Fibroblast of the aortic adventitia (primary cell): ENCODE results near the gene CENPX. TPM values are rescaled to one million over a fixed set of nuclear protein-coding genes. Genes with fewer than 3 reads are reported as not detected.

Source experiments
- DNase-seq: peaks from one replicate; pipeline ENCODE4 v3.0.0-alpha.2; 2010; ENCODE audit warnings: low read depth
- H3K4me3 ChIP-seq: 2 replicates; pipeline ENCODE4 v1.5.1; 2011; ENCODE audit warnings: low read depth, mild to moderate bottlenecking, control low read depth, low read length, moderate library complexity
- total RNA-seq: library from RNA; depleted of rRNA; stranded (reverse); fragments of >200 nt; gene quantifications from 2 replicates; pipeline ENCODE4 v1.2.3, GENCODE V29; 2012; ENCODE audit warnings: low replicate concordance
- TF ChIP-seq, protein P1 (sequence below): IDR thresholded peaks from 2 replicates; pipeline ENCODE4 v1.5.1; 2011; ENCODE audit warnings: mild to moderate bottlenecking, low read length, control low read depth, inconsistent platforms; ENCODE audit not compliant: insufficient read depth

Gene CENPX
- total RNA-seq, 1 donor: 41.8 TPM

DNA sequence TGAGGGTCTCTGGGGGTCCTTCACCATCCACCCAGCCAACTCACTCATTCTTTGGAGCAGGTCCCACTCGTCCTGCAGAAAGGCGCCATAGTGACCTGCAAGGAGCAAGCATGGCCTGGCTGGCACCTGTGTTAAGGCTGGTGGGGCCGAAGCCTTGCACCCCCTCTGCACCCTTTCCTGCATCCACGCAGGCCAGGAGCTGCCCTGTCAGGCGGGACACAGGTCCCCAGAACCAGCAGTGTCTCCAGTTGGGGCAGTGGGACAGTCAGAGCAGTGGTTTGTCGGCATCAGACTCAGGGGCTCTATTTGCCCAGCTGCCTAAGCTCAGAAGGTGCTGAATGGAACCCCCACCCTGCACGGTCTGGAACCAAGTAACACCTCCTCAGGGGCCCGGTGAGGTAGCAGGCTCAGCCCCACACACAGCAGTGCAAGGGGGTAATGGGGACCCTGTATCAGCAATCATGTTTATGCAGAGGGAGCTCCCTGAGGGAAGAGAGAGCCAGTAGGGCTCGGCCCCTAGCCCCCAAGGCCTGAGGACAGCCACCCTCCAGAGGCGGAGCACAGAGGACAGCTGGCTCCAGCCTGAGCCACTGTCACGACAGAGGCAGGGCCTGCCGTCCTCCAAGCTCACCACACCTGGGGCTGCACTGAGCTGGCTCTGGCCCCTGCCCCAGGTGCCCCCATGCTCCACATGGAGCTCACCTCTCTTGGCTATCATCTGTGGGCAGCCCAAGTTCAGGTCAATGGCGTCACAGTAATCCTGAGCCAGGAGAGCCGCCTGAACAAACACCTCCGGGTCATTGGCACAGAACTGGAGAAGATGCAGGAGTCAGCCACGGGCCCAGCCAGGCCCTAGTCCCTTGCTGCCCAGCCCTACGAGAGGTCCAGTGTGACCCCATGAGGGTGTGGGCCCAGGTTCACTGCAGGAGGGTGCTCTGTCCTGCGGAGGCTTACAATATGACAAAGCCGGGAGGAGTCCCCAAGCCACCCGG, 41.0 kb upstream of the CENPX start:
- DNase-seq: no peak
- H3K4me3 ChIP-seq: peak overlapping the region; percentile 82
- TF ChIP-seq, protein P1, sequence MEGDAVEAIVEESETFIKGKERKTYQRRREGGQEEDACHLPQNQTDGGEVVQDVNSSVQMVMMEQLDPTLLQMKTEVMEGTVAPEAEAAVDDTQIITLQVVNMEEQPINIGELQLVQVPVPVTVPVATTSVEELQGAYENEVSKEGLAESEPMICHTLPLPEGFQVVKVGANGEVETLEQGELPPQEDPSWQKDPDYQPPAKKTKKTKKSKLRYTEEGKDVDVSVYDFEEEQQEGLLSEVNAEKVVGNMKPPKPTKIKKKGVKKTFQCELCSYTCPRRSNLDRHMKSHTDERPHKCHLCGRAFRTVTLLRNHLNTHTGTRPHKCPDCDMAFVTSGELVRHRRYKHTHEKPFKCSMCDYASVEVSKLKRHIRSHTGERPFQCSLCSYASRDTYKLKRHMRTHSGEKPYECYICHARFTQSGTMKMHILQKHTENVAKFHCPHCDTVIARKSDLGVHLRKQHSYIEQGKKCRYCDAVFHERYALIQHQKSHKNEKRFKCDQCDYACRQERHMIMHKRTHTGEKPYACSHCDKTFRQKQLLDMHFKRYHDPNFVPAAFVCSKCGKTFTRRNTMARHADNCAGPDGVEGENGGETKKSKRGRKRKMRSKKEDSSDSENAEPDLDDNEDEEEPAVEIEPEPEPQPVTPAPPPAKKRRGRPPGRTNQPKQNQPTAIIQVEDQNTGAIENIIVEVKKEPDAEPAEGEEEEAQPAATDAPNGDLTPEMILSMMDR: no peak

DNA sequence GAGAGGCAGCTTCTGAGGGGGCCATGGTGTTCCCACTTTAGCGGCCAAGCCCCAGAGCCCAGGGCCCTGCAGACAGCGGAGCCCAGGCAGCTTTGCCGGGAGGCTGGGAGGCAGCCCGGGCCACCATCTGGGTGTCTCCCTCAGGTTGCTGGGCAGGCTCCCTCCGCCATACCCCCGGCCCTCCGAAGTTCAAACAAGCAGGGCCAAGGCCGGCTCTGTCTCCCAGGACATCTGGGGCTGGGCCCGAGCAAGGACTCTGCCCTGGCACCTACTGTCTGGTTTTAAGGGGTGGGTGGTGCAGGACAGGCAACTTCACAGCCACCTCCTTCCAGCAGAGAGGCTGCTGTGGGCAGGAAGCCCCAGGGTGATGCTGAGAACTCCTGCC, 40.3 kb upstream of the CENPX start:
- TF ChIP-seq, protein P1: no peak
- DNase-seq: no peak
- H3K4me3 ChIP-seq: no peak overlapping the region

DNA sequence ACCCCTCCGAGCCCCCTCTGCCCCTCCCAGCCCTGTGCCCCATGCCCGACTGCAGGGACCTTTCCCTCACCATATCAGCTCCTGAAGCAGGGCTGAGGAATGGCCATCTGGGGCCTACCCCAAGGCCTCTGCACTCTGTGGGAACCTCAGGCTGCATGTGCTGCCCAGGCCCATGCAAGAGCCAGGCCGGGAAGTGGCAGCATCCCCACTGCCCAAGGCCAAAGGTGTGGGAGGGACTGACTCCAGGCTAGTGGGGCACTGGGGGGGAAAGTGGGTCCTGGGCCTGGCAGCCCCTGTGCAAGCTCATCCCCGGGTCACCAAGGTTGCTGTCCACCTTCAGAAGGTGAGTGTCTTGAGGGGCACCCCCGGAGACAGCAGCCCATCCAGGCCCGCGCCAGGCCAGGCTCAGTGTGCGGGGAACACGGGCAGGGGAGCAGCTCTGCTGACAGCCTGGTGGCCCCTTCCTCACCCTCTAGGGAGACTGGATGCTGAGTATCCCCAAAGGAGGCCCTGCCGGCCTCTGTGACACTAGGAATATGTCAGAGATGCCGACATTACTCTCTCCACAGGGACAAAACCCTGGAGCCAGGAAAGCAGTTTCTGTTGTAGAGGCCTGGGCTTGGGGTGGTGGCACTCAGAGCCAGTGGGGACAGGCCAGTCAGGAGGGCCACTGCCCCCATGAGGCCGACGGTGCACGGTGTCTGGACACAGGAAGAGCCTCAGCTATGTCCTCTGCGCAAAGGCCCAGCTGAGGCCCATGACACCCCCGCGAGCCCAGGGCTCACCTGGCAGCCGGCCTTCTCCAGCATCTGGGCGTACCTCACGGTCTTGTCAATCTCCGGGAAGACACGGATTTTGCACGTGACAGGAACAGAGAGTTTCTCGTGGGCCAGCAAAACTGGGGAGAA, 39.7 kb upstream of the CENPX start:
- TF ChIP-seq, protein P1: no peak
- no peak for DNase-seq
- H3K4me3 ChIP-seq: no peak overlapping the region

DNA sequence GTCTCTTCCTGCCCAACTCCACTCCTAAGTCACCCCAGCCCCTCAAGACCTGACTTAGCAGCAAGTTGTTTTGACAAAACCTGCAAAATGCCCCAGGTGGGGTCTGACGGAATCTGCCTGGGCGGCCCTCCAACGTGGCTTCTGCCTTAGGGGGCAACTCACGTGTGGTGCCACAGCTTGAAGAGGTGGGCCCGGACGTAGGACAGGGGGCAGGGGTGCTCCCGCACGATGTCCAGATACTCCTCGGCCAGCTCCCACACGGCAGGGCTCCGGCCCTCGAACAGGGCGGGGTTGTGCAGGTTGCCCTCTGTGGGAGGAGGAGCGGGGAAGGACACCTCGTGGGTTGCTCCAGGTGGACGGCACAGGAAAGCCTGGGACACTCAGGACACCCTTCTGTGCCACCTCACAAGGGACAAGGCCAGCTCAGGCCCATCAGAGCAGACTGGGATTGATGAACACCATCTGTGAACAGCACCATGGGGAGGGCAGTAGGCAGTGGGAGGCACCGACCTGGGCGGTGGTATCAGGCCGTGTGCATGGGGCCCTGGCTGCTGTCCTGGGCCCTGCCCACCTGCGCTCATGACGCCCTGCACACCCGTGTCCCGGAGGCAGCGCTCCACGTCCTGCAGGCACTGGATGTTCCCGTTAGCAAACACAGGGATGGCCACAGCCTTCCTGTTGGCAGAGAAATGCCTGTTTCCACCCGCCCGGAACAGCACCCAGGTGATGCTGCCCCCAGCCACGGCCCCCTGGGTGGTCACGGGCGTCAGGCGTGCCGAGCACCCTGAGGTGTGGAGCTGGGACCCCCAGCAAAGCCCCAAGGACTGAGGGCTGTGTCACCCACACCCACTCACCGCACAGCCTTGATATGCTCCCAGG, 38.6 kb upstream of the CENPX start:
- DNase-seq: no peak
- H3K4me3 ChIP-seq: no peak overlapping the region
- TF ChIP-seq, protein P1: no peak

DNA sequence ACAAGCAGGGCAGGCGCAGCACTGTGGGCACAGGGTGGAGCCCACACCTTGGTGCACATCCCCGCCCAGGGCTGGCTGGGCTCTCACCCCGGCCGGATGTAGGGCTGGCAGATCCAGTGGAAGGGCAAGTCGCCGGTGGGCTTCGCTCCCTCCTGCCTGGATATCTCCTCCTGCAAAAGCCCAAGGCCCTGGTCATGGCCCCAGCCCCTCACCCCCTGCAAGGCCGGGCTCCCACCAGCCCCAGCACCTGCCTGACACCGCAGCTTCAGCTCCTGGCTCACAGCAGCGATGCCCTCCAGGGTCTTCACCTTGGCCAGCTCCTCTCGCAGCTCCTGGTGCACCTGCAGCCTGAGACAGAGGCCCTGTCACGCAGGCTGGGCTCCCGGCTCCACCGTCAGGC, 37.9 kb upstream of the CENPX start:
- no peak for DNase-seq
- H3K4me3 ChIP-seq: no peak overlapping the region
- TF ChIP-seq, protein P1: no peak

DNA sequence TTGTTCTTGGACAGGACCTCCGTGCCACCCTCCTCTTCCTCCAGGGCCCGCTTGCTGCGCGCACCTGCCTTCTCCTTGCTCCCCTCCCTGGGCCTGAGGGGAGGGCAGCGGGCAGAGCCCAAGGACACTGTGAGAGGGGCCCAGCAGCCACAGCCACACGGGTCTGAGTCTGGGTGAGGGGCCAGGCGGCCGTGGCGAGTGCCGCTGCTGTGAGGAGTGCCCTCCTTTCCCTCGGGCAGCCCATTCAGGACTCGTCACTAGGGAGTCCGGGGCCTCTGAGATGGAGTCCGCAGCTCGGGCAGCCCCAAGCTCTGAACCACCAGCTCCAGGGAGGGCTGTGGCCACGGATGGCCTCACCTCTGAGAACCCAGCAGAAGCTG, 37.3 kb upstream of the CENPX start:
- TF ChIP-seq, protein P1: no peak

More for the DNA sequence above, 37.3 kb upstream of the CENPX start:
- H3K4me3 ChIP-seq: no peak overlapping the region
- no peak for DNase-seq
